Astrocyte of the cerebellum (primary cell): ENCODE data around the gene NRROS.

ENCODE experiments used
- DNase-seq: peaks from one replicate; pipeline ENCODE4 v3.0.0-alpha.2; 2011; ENCODE audit warnings: low read depth
- H3K4me3 ChIP-seq: 2 replicates; pipeline ENCODE4 v1.5.1; 2011; ENCODE audit warnings: mild to moderate bottlenecking, low read depth, low read length, moderate library complexity
- CTCF ChIP-seq: IDR thresholded peaks from 2 replicates; pipeline ENCODE4 v1.5.1; 2012; ENCODE audit warnings: low read length, low read depth, moderate library complexity, mild to moderate bottlenecking; ENCODE audit errors: missing control alignments
- in situ Hi-C: cut with HindIII; loops from 2 replicates; pipeline ENCODE4 v1.10.0; 2017; ENCODE audit warnings: low sequenced_read_pairs

Gene NRROS

GRCh38 chr3:196662033-196662432, 22.5 kb downstream of the NRROS start:
- in situ Hi-C loops: no loop called here
- TF ChIP-seq CTCF: no peak
- H3K4me3 ChIP-seq: no peak overlapping the region
- no peak for DNase-seq

GRCh38 chr3:196662711-196663571, 23.4 kb downstream of the NRROS start:
- DNase-seq: no peak
- in situ Hi-C loops: no loop called here
- no peak for TF ChIP-seq CTCF
- no peak overlapping the region for H3K4me3 ChIP-seq

GRCh38 chr3:196666001-196666867, 26.7 kb downstream of the NRROS start:
- in situ Hi-C loops: no loop called here
- DNase-seq: no peak
- no peak for TF ChIP-seq CTCF
- H3K4me3 ChIP-seq: no peak overlapping the region

- no peak overlapping the region for H3K4me3 ChIP-seq
- no peak for DNase-seq
- in situ Hi-C loops: no loop called here
- no peak for TF ChIP-seq CTCF
These were observed 27.7 kb downstream of the NRROS start for GRCh38 chr3:196667056-196667825.

- H3K4me3 ChIP-seq: no peak overlapping the region
- DNase-seq: no peak
- TF ChIP-seq CTCF: no peak
- in situ Hi-C loops: no loop called here
These were observed 30.8 kb downstream of the NRROS start for GRCh38 chr3:196670339-196670738.

- TF ChIP-seq CTCF: no peak
- in situ Hi-C loops: no loop called here
- H3K4me3 ChIP-seq: no peak overlapping the region
- DNase-seq: no peak
These were observed 34.1 kb downstream of the NRROS start for GRCh38 chr3:196673632-196674031.
